ENCODE measurements around the gene ADAMTS17. TPM values are rescaled to one million over a fixed set of nuclear protein-coding genes. Genes with fewer than 3 reads are reported as not detected.

Gene ADAMTS17
- total and polyA plus RNA-seq, 3 donors from 2014 or later: 6.8 to 17.8 (median 12.4) TPM

- Histone ChIP-seq H3K4me3 (no peak overlapping the region), H3K36me3 (ENCODE audit: low read depth, missing control alignments) (no peaks in the 10 kb centered on the region), H3K9me3 (no peaks in the 10 kb centered on the region), H3K4me1 (no peaks in the 10 kb centered on the region), H3K27me3 (no peaks in the 10 kb centered on the region), H3K27ac (no peak overlapping the region)
- TF ChIP-seq CTCF (IDR thresholded peaks at IDR 0.05) (no peak), POLR2A (IDR thresholded peaks at IDR 0.05) (no peak)
- DNase-seq: no peak
- whole genome bisulfite sequencing, 2 donors: 94% methylated on average over 5 of the region's 5 CpGs
- intact Hi-C loops (cut with DNase I; ENCODE audit: low total_unique reads): no loop called here
These were observed 115.7 kb downstream of the ADAMTS17 start for GRCh38 chr15:100226107-100226506.

GRCh38 chr15:100224206-100225185 is 117.3 kb downstream of the ADAMTS17 start:
- Histone ChIP-seq H3K4me1 (no peaks in the 10 kb centered on the region), H3K36me3 (ENCODE audit: low read depth, missing control alignments) (no peaks in the 10 kb centered on the region), H3K27ac (no peak overlapping the region), H3K9me3 (no peaks in the 10 kb centered on the region), H3K4me3 (no peak overlapping the region), H3K27me3 (no peaks in the 10 kb centered on the region)
- 67 to 73% methylated on average over 11 of the region's 11 CpGs for WGBS, 2 donors
- intact Hi-C loops (cut with DNase I; ENCODE audit: low total_unique reads): no loop called here
- DNase-seq: no peak
- TF ChIP-seq POLR2A (IDR thresholded peaks at IDR 0.05) (no peak), CTCF (IDR thresholded peaks at IDR 0.05) (no peak)

GRCh38 chr15:100222349-100222715 is 119.4 kb downstream of the ADAMTS17 start:
- H3K27ac ChIP-seq: no peak overlapping the region
- no peak overlapping the region for H3K4me3 ChIP-seq
- TF ChIP-seq POLR2A (IDR thresholded peaks at IDR 0.05) (no peak), CTCF (IDR thresholded peaks at IDR 0.05) (no peak)
- H3K4me1 ChIP-seq: no peaks in the 10 kb centered on the region
- no peaks in the 10 kb centered on the region for H3K36me3 ChIP-seq (ENCODE audit: low read depth, missing control alignments)
- no peaks in the 10 kb centered on the region for H3K27me3 ChIP-seq
- intact Hi-C loops (cut with DNase I; ENCODE audit: low total_unique reads): no loop called here
- DNase-seq: no peak
- WGBS, 2 donors: 83 to 86% methylated on average over 8 of the region's 8 CpGs
- H3K9me3 ChIP-seq: no peaks in the 10 kb centered on the region

GRCh38 chr15:100221471-100222348 is 120.1 kb downstream of the ADAMTS17 start:
- H3K27ac ChIP-seq: no peak overlapping the region
- intact Hi-C loops (cut with DNase I; ENCODE audit: low total_unique reads): no loop called here
- 83 to 86% methylated on average over 22 of the region's 22 CpGs for WGBS, 2 donors
- no peaks in the 10 kb centered on the region for H3K9me3 ChIP-seq
- no peak overlapping the region for H3K4me3 ChIP-seq
- H3K36me3 ChIP-seq (ENCODE audit: low read depth, missing control alignments): no peaks in the 10 kb centered on the region
- TF ChIP-seq POLR2A (IDR thresholded peaks at IDR 0.05): no peak
- TF ChIP-seq CTCF (IDR thresholded peaks at IDR 0.05): no peak
- H3K27me3 ChIP-seq: no peaks in the 10 kb centered on the region
- no peak for DNase-seq
- H3K4me1 ChIP-seq: no peaks in the 10 kb centered on the region

All from testis (tissue), 3 donors.